ENCODE measurements around the gene GTPBP1.

- TF ChIP-seq, protein P1, sequence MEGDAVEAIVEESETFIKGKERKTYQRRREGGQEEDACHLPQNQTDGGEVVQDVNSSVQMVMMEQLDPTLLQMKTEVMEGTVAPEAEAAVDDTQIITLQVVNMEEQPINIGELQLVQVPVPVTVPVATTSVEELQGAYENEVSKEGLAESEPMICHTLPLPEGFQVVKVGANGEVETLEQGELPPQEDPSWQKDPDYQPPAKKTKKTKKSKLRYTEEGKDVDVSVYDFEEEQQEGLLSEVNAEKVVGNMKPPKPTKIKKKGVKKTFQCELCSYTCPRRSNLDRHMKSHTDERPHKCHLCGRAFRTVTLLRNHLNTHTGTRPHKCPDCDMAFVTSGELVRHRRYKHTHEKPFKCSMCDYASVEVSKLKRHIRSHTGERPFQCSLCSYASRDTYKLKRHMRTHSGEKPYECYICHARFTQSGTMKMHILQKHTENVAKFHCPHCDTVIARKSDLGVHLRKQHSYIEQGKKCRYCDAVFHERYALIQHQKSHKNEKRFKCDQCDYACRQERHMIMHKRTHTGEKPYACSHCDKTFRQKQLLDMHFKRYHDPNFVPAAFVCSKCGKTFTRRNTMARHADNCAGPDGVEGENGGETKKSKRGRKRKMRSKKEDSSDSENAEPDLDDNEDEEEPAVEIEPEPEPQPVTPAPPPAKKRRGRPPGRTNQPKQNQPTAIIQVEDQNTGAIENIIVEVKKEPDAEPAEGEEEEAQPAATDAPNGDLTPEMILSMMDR (IDR thresholded peaks at IDR 0.05): no peak
- TF ChIP-seq POLR2A (IDR thresholded peaks at IDR 0.05): no peak
Measured at GRCh38 chr22:38694940-38695339, 10.8 kb upstream of the GTPBP1 start.

Data from lower leg skin (tissue), 3 donors.